ENCODE results near the gene AEBP1.
A peak's percentile ranks its signal among the peaks of the same experiment; 100 is the strongest.

The AEBP1 gene

DNA sequence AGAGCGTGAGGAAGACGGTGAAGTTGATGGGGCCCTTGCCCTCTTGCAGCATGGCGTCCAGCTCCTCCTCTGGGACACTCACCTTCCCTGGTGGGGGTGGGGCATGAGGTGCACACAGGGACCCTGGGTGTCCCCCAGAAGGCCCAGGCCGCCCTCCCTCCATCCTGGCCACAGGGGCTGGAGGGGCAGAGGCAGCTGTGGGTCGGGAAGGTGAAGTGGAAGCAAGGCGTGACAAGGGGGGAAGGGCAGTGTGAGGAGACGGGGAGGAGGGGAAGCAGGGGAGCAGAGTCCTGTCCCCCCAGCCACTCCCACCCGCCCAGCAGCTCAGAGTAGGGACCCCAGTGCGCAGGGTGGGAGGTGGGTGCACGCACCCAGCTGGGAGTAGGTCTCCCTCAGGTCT, 36.2 kb downstream of the AEBP1 start:
- no peak for DNase-seq (ENCODE audit: low read depth, low spot score)

- DNase-seq (ENCODE audit: low read depth, low spot score), result no peak
Measured at GRCh38 chr7:44141221-44141850, 37.2 kb downstream of the AEBP1 start, which contains the start of gene MYL7. MYL7 (minus strand) TSS chr7:44141332; CDS start chr7:44141305, 27 bp downstream.

DNA sequence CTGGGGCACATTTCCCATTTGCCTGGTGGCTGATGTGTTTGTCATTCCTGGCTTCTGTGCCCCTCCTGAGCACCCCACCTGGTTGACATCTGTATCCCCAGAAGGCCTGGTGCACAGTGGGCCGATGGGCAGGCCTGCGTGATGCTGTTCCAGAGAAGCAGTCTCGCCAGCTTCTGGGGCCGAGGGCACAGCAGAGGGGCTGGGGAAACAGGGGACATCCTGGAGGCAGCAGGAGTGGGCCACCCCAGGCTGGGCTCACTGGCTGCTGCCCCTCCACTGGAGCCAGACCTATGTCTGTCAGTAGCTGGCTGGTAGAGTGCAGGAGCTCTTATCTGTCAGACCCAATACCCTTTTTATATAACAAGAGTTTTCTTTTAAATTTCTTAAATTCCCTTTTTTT, 37.9 kb downstream of the AEBP1 start:
- DNase-seq (ENCODE audit: low read depth, low spot score), result no peak

DNA sequence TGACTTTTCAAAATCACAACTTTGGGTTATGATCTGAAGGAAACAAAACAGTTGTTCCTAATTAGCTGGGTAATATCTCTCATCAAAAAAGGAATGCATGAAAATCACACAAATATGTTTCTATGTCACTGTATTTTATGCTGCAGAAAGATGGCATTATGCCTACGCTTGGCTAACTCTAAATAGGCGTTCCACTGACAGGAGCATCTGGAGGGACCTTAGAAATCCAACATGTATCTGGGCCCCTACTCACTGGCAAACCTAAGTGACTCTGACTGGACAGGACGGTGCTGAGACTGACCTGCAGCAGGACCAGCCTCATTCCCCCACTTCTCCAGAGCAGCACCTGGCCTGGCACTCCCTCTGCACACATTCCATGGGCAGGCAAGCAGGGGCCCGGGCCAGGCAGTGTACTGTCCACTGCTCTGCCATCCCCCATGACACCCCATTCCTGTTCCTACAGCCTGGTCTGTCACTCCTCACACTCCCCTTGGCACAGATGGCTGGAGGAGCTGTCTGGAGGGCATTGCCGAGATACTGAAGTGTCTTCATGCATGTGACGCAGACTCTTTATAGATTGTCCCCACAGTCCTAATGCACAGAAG, 39.6 kb downstream of the AEBP1 start:
- DNase-seq (ENCODE audit: low read depth, low spot score), result no peak

- DNase-seq (ENCODE audit: low read depth, low spot score), result no peak
Measured at GRCh38 chr7:44144426-44144967, 40.4 kb downstream of the AEBP1 start.

DNA sequence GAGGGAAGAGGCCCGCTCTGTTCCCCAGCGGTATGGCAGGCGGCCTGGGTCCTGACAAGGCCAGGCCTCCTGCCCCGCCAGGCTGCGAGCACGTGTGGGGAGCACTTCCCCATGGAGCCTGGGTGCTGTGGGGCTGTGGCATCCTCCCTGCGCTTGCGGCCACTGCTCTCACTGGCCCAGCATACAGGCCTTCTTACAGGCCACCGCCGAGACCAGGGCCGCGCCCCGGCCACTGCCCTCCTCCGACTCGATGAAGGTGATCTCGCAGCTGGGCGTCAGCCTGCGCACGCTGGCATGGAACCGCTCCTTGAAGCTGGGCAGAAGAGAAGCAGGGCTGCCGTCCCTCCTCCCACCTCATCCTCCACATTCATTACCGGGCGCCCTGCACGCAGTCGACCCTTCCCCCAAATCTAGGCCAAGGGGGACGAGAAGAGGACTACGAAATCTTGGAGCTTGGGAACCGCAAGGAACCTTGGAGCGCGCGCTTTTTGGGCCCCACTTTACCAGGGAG, 40.9 kb downstream of the AEBP1 start:
- DNase-seq (ENCODE audit: low read depth, low spot score), result no peak

GRCh38 chr7:44145479-44145968, 41.4 kb downstream of the AEBP1 start:
- DNase-seq (ENCODE audit: low read depth, low spot score), result no peak

DNA sequence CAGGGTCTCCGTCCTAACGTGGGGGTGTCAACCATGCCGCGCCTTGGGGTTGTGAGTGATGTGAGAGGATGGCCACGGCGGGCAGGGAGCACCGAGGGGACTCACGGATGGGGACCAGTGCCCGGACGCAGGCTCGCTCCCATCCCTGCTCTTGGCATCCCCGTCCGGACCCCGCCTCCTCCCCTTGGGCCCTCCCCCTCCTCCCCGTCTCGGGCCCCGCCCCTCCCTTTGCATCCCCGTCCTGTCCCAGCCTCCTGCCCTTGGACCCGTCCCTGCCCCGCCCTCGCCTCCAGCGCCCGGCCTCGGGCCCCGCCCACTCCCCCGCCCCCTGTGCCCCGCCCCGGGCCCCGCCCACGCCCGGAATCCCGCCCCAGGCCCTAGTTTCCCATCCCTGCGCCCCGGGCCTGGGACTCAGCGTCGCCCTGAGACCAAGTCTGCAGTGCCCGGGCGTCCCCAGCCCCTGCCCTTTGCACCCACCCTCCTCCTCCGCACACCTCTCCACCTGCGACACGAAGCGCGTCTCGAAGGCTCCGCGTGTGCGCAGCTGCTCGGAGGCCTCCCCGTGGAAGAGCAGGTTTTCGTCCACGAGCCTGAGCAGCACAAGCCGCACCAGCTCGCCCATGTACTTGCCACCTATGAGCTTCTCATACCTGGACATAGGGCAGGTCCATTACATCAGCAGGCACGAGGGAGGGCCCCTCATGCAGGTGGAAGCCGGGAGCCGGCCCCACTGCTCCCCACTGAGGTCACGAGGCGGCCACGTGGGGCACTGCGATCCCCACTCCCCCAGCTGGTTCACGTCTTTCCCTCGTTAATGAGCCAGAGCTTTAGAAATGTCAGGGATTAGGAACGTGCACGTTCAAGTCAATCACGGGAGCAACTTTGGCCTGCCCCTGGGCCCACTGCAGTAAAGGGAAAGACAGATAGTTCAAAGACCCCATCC, 42.1 kb downstream of the AEBP1 start:
- DNase-seq (ENCODE audit: low read depth, low spot score), result peak; percentile 48

- DNase-seq (ENCODE audit: low read depth, low spot score), result no peak
Measured at GRCh38 chr7:44147026-44147991, 43.2 kb downstream of the AEBP1 start.

- no peak for DNase-seq (ENCODE audit: low read depth, low spot score)
Measured at GRCh38 chr7:44148166-44148565, 44.0 kb downstream of the AEBP1 start.

- DNase-seq (ENCODE audit: low read depth, low spot score), result no peak
Measured at GRCh38 chr7:44148961-44149536, 44.9 kb downstream of the AEBP1 start.

GRCh38 chr7:44149571-44150465, 45.7 kb downstream of the AEBP1 start:
- no peak for DNase-seq (ENCODE audit: low read depth, low spot score)

- no peak for DNase-seq (ENCODE audit: low read depth, low spot score)
Measured at GRCh38 chr7:44150466-44150832, 46.3 kb downstream of the AEBP1 start.

GRCh38 chr7:44150966-44151941, 47.1 kb downstream of the AEBP1 start:
- no peak for DNase-seq (ENCODE audit: low read depth, low spot score)

- DNase-seq (ENCODE audit: low read depth, low spot score), result no peak
Measured at GRCh38 chr7:44151956-44152355, 47.8 kb downstream of the AEBP1 start.

- no peak for DNase-seq (ENCODE audit: low read depth, low spot score)
Measured at GRCh38 chr7:44152971-44153947, 49.1 kb downstream of the AEBP1 start.

GRCh38 chr7:44153948-44154335, 49.8 kb downstream of the AEBP1 start:
- DNase-seq (ENCODE audit: low read depth, low spot score), result no peak
